ENCODE results near the gene WWOX.

WWOX gene

GRCh38 chr16:78249056-78249455, 149.6 kb downstream of the WWOX start:
- no peak for DNase-seq (ENCODE audit: low read depth)
- no peak overlapping the region for H3K4me3 ChIP-seq (ENCODE audit: control insufficient read depth, low read depth, low read length)
- TF ChIP-seq, protein P1, sequence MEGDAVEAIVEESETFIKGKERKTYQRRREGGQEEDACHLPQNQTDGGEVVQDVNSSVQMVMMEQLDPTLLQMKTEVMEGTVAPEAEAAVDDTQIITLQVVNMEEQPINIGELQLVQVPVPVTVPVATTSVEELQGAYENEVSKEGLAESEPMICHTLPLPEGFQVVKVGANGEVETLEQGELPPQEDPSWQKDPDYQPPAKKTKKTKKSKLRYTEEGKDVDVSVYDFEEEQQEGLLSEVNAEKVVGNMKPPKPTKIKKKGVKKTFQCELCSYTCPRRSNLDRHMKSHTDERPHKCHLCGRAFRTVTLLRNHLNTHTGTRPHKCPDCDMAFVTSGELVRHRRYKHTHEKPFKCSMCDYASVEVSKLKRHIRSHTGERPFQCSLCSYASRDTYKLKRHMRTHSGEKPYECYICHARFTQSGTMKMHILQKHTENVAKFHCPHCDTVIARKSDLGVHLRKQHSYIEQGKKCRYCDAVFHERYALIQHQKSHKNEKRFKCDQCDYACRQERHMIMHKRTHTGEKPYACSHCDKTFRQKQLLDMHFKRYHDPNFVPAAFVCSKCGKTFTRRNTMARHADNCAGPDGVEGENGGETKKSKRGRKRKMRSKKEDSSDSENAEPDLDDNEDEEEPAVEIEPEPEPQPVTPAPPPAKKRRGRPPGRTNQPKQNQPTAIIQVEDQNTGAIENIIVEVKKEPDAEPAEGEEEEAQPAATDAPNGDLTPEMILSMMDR (IDR thresholded peaks at IDR 0.05; ENCODE audit: control insufficient read depth, insufficient read depth, low read depth, low read length, missing control alignments): no peak

DNA sequence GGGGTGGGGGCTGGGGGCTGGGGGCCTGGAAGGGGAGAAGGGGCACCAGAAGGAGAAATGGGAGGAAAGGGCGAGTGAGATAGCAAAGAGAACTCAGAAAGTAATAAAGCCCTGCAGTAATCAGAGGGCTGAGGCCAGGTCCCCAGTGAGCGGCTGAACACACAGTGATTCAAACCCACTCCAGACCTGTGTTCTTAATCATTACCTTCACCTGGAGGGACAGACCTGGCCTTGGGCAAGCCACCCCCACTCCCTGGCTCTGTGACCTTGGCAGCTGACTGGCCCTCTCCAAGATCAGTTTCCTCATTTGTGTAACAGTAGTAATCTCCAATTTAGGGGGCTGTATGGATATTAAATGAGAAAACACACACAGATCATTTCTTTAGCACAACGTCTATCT, 150.4 kb downstream of the WWOX start:
- H3K4me3 ChIP-seq (ENCODE audit: control insufficient read depth, low read depth, low read length): no peak overlapping the region
- TF ChIP-seq, protein P1 (IDR thresholded peaks at IDR 0.05; ENCODE audit: control insufficient read depth, insufficient read depth, low read depth, low read length, missing control alignments): no peak
- DNase-seq (ENCODE audit: low read depth): no peak

DNA sequence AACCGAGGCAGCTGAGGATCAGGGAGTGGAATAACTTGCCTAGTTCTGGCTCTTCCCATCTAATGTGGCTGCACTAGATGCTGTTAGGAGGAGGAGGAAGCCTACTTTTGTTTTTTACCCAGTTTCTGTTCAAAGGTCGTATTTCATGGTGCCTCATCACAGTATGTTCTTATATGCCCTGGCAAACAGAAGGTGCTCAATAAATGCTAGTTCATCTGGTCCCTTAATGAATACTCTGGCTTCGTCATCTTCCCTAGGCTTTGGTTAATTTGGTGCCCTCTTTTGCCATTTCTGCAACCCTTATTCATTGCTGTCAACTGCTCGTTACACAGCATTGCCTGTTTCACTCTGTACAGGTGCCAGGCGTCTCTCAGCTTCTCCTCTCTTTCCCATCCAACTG, 151.7 kb downstream of the WWOX start:
- no peak for DNase-seq (ENCODE audit: low read depth)
- TF ChIP-seq, protein P1 (IDR thresholded peaks at IDR 0.05; ENCODE audit: control insufficient read depth, insufficient read depth, low read depth, low read length, missing control alignments): no peak
- no peak overlapping the region for H3K4me3 ChIP-seq (ENCODE audit: control insufficient read depth, low read depth, low read length)

- no peak for DNase-seq (ENCODE audit: low read depth)
- TF ChIP-seq, protein P1 (IDR thresholded peaks at IDR 0.05; ENCODE audit: control insufficient read depth, insufficient read depth, low read depth, low read length, missing control alignments): no peak
- no peak overlapping the region for H3K4me3 ChIP-seq (ENCODE audit: control insufficient read depth, low read depth, low read length)
Measured at GRCh38 chr16:78252757-78253156, 153.3 kb downstream of the WWOX start.

GRCh38 chr16:78254841-78255240, 155.4 kb downstream of the WWOX start:
- DNase-seq (ENCODE audit: low read depth): no peak
- no peak overlapping the region for H3K4me3 ChIP-seq (ENCODE audit: control insufficient read depth, low read depth, low read length)
- TF ChIP-seq, protein P1 (IDR thresholded peaks at IDR 0.05; ENCODE audit: control insufficient read depth, insufficient read depth, low read depth, low read length, missing control alignments): no peak

- TF ChIP-seq, protein P1 (IDR thresholded peaks at IDR 0.05; ENCODE audit: control insufficient read depth, insufficient read depth, low read depth, low read length, missing control alignments): no peak
- H3K4me3 ChIP-seq (ENCODE audit: control insufficient read depth, low read depth, low read length): no peak overlapping the region
- DNase-seq (ENCODE audit: low read depth): no peak
Measured at GRCh38 chr16:78256686-78257375, 157.4 kb downstream of the WWOX start.
